Effector memory CD4-positive, alpha-beta T cell (primary cell): ENCODE results near the gene TULP4.

Experiments
- DNase-seq, 3 donors: peaks; one replicate each; pipeline ENCODE4 v3.0.0-alpha.2; 2020
- H3K27ac ChIP-seq: 2 replicates; pipeline ENCODE4 v1.7.0; 2013; ENCODE audit warnings: mild to moderate bottlenecking, low read length, moderate library complexity; ENCODE audit not compliant: insufficient read depth, poor library complexity, severe bottlenecking
- H3K27me3 ChIP-seq: replicated peaks from 2 replicates; pipeline ENCODE4 v1.7.0; 2013; ENCODE audit warnings: mild to moderate bottlenecking, low read length; ENCODE audit not compliant: insufficient read depth, control insufficient read depth, poor library complexity, severe bottlenecking
- H3K36me3 ChIP-seq: 2 replicates; pipeline ENCODE4 v1.7.0; 2013; ENCODE audit warnings: mild to moderate bottlenecking, low read length, moderate library complexity; ENCODE audit not compliant: control insufficient read depth, insufficient read depth
- H3K4me1 ChIP-seq: 2 replicates; pipeline ENCODE4 v1.7.0; 2013; ENCODE audit warnings: low read length, mild to moderate bottlenecking; ENCODE audit not compliant: control insufficient read depth, insufficient read depth, poor library complexity, severe bottlenecking
- H3K4me3 ChIP-seq: 2 replicates; pipeline ENCODE4 v1.7.0; 2013; ENCODE audit warnings: low read length, low read depth, mild to moderate bottlenecking; ENCODE audit not compliant: insufficient read depth, poor library complexity, severe bottlenecking
- H3K9me3 ChIP-seq: 2 replicates; pipeline ENCODE4 v1.7.0; 2013; ENCODE audit warnings: mild to moderate bottlenecking, low read length, moderate library complexity; ENCODE audit not compliant: control insufficient read depth

Gene TULP4

GRCh38 chr6:158304254-158304653 is 8.0 kb upstream of the TULP4 start:
- Histone ChIP-seq H3K36me3 (no peaks in the 10 kb centered on the region), H3K9me3 (no peaks in the 10 kb centered on the region), H3K27me3 (no peaks in the 10 kb centered on the region), H3K4me1 (no peaks in the 10 kb centered on the region), H3K4me3 (no peak overlapping the region), H3K27ac (no peak overlapping the region)
- no peak for DNase-seq

- no peaks in the 10 kb centered on the region for H3K27me3 ChIP-seq
- H3K36me3 ChIP-seq: no peaks in the 10 kb centered on the region
- no peaks in the 10 kb centered on the region for H3K9me3 ChIP-seq
- DNase-seq: no peak
- no peaks in the 10 kb centered on the region for H3K4me1 ChIP-seq
- H3K4me3 ChIP-seq: no peak overlapping the region
- no peak overlapping the region for H3K27ac ChIP-seq
Observed at GRCh38 chr6:158309814-158310213, 2.5 kb upstream of the TULP4 start.

GRCh38 chr6:158311193-158311592 is 1.1 kb upstream of the TULP4 start:
- Histone ChIP-seq H3K27ac (no peak overlapping the region), H3K4me1 (no peaks in the 10 kb centered on the region), H3K4me3 (no peak overlapping the region), H3K36me3 (peaks cover 3% of the 10 kb centered on the region), H3K9me3 (no peaks in the 10 kb centered on the region), H3K27me3 (no peaks in the 10 kb centered on the region)
- no peak for DNase-seq

- Histone ChIP-seq H3K4me3 (no peak overlapping the region), H3K27ac (no peak overlapping the region), H3K36me3 (peaks cover 3% of the 10 kb centered on the region), H3K9me3 (no peaks in the 10 kb centered on the region), H3K4me1 (no peaks in the 10 kb centered on the region), H3K27me3 (no peaks in the 10 kb centered on the region)
- DNase-seq: no peak
Observed at GRCh38 chr6:158311626-158312025, 639 bp upstream of the TULP4 start.

GRCh38 chr6:158312672-158313397 is 570 bp downstream of the TULP4 start:
- DNase-seq: no peak
- H3K9me3 ChIP-seq: no peaks in the 10 kb centered on the region
- no peak overlapping the region for H3K27ac ChIP-seq
- H3K4me3 ChIP-seq: no peak overlapping the region
- H3K36me3 ChIP-seq: peaks cover 3% of the 10 kb centered on the region
- H3K4me1 ChIP-seq: no peaks in the 10 kb centered on the region
- no peaks in the 10 kb centered on the region for H3K27me3 ChIP-seq

- Histone ChIP-seq H3K4me1 (no peaks in the 10 kb centered on the region), H3K27me3 (no peaks in the 10 kb centered on the region), H3K27ac (no peak overlapping the region), H3K9me3 (no peaks in the 10 kb centered on the region), H3K36me3 (peaks cover 3% of the 10 kb centered on the region), H3K4me3 (no peak overlapping the region)
- no peak for DNase-seq
Observed at GRCh38 chr6:158313989-158314388, 1.7 kb downstream of the TULP4 start.

- H3K27ac ChIP-seq: no peak overlapping the region
- DNase-seq: no peak
- no peaks in the 10 kb centered on the region for H3K4me1 ChIP-seq
- no peaks in the 10 kb centered on the region for H3K27me3 ChIP-seq
- H3K4me3 ChIP-seq: no peak overlapping the region
- no peaks in the 10 kb centered on the region for H3K9me3 ChIP-seq
- peaks cover 3% of the 10 kb centered on the region for H3K36me3 ChIP-seq
Observed at GRCh38 chr6:158314737-158315136, 2.5 kb downstream of the TULP4 start.

- H3K36me3 ChIP-seq: peaks cover 3% of the 10 kb centered on the region
- no peak for DNase-seq
- no peak overlapping the region for H3K4me3 ChIP-seq
- H3K9me3 ChIP-seq: no peaks in the 10 kb centered on the region
- no peaks in the 10 kb centered on the region for H3K27me3 ChIP-seq
- H3K4me1 ChIP-seq: no peaks in the 10 kb centered on the region
- no peak overlapping the region for H3K27ac ChIP-seq
Observed at GRCh38 chr6:158316022-158316421, 3.8 kb downstream of the TULP4 start.

GRCh38 chr6:158321960-158322359 is 9.7 kb downstream of the TULP4 start:
- no peak for DNase-seq
- Histone ChIP-seq H3K4me1 (peaks cover 5% of the 10 kb centered on the region), H3K27ac (no peak overlapping the region)

GRCh38 chr6:158322400-158322723 is 10.1 kb downstream of the TULP4 start:
- Histone ChIP-seq H3K27ac (no peak overlapping the region), H3K9me3 (no peaks in the 10 kb centered on the region), H3K27me3 (no peaks in the 10 kb centered on the region), H3K36me3 (no peaks in the 10 kb centered on the region), H3K4me1 (peaks cover 5% of the 10 kb centered on the region), H3K4me3 (no peak overlapping the region)
- no peak for DNase-seq

More at GRCh38 chr6:158321960-158322359, 9.7 kb downstream of the TULP4 start:
- Histone ChIP-seq H3K9me3 (no peaks in the 10 kb centered on the region), H3K36me3 (no peaks in the 10 kb centered on the region), H3K4me3 (no peak overlapping the region), H3K27me3 (no peaks in the 10 kb centered on the region)
